Liver (tissue), 9 donors: ENCODE results near the gene PRPF19. TPM values are rescaled to one million over a fixed set of nuclear protein-coding genes. Genes with fewer than 3 reads are reported as not detected.

Experiments
- DNase-seq: peaks from one replicate; pipeline ENCODE4 v3.0.0-alpha.2; 2017; ENCODE audit warnings: low spot score
- H3K27ac ChIP-seq, 2 donors: one replicate each; pipeline ENCODE4 v1.7.0; 2013; ENCODE audit warnings: inconsistent platforms in 2 of 2, low read length in 2 of 2, control low read depth in 1 of 2, low read depth in 1 of 2, mild to moderate bottlenecking in 1 of 2
- H3K27me3 ChIP-seq, 4 donors: one replicate each; pipeline versions ENCODE4 v1.6.1 to v1.7.0; 2013; ENCODE audit warnings: low read length in 3 of 4, inconsistent platforms in 1 of 4, mild to moderate bottlenecking in 1 of 4, moderate library complexity in 1 of 4; ENCODE audit not compliant: control insufficient read depth in 4 of 4, insufficient read depth in 4 of 4
- H3K36me3 ChIP-seq, 4 donors: one replicate each; pipeline versions ENCODE4 v1.6.1 to v1.7.0; 2013; ENCODE audit warnings: low read length in 3 of 4, mild to moderate bottlenecking in 3 of 4, low read depth in 1 of 4, moderate library complexity in 1 of 4; ENCODE audit not compliant: control insufficient read depth in 4 of 4, insufficient read depth in 3 of 4
- H3K4me1 ChIP-seq, 4 donors: one replicate each; pipeline versions ENCODE4 v1.6.1 to v1.7.0; 2013; ENCODE audit warnings: low read length in 3 of 4, mild to moderate bottlenecking in 3 of 4, moderate library complexity in 1 of 4; ENCODE audit not compliant: control insufficient read depth in 4 of 4, insufficient read depth in 4 of 4
- H3K4me3 ChIP-seq, 3 donors: one replicate each; pipeline versions ENCODE4 v1.6.1 to v1.7.0; 2013; ENCODE audit warnings: low read length in 3 of 3, control low read depth in 1 of 3, low read depth in 1 of 3, mild to moderate bottlenecking in 1 of 3
- H3K9ac ChIP-seq, 2 donors: one replicate each; pipeline ENCODE4 v1.7.0; 2013; ENCODE audit warnings: low read length in 2 of 2, mild to moderate bottlenecking in 2 of 2, moderate library complexity in 2 of 2, control low read depth in 1 of 2, low read depth in 1 of 2
- H3K9me3 ChIP-seq, 4 donors: one replicate each; pipeline versions ENCODE4 v1.6.1 to v1.7.0; 2013; ENCODE audit warnings: low read length in 3 of 4; ENCODE audit not compliant: control insufficient read depth in 4 of 4
- FOXA1 ChIP-seq: IDR thresholded peaks from 2 replicates; pipeline ENCODE4 v1.6.1; 2016; ENCODE audit warnings: antibody characterized with exemption
- FOXA2 ChIP-seq: IDR thresholded peaks from 2 replicates; pipeline ENCODE4 v1.6.1; 2016; ENCODE audit warnings: antibody characterized with exemption
- GABPA ChIP-seq, 2 donors: IDR thresholded peaks in 1 of 2; conservative IDR thresholded peaks in 1 of 2; 2 replicates each; pipeline ENCODE4 v1.6.1; 2016; ENCODE audit warnings: antibody characterized with exemption in 2 of 2, mild to moderate bottlenecking in 1 of 2, moderate library complexity in 1 of 2
- HNF4A ChIP-seq, 2 donors: conservative IDR thresholded peaks; 2 replicates each; pipeline ENCODE4 v1.6.1; 2016; ENCODE audit warnings: antibody characterized with exemption in 2 of 2, mild to moderate bottlenecking in 2 of 2
- HNF4G ChIP-seq: IDR thresholded peaks from 2 replicates; pipeline ENCODE4 v1.6.1; 2016; ENCODE audit warnings: antibody characterized with exemption
- JUND ChIP-seq, 2 donors: IDR thresholded peaks; 2 replicates each; pipeline ENCODE4 v1.6.1; 2016; ENCODE audit warnings: antibody characterized with exemption in 2 of 2
- MAX ChIP-seq: IDR thresholded peaks from 2 replicates; pipeline ENCODE4 v1.6.1; 2016; ENCODE audit warnings: antibody characterized with exemption
- NR2F2 ChIP-seq: IDR thresholded peaks from 2 replicates; pipeline ENCODE4 v1.6.1; 2016; ENCODE audit warnings: antibody characterized with exemption
- RAD21 ChIP-seq, 2 donors: IDR thresholded peaks; 2 replicates each; pipeline ENCODE4 v1.6.1; 2016; ENCODE audit warnings: antibody characterized with exemption in 2 of 2, mild to moderate bottlenecking in 2 of 2
- RXRA ChIP-seq, 2 donors: IDR thresholded peaks; 2 replicates each; pipeline ENCODE4 v1.6.1; 2017 to 2018; ENCODE audit warnings: antibody characterized with exemption in 2 of 2, mild to moderate bottlenecking in 1 of 2
- SP1 ChIP-seq: IDR thresholded peaks from 2 replicates; pipeline ENCODE4 v1.6.1; 2018; ENCODE audit warnings: antibody characterized with exemption, mild to moderate bottlenecking
- TAF1 ChIP-seq: conservative IDR thresholded peaks from 2 replicates; pipeline ENCODE4 v1.6.1; 2016; ENCODE audit warnings: antibody characterized with exemption, mild to moderate bottlenecking
- YY1 ChIP-seq: IDR thresholded peaks from 2 replicates; pipeline ENCODE4 v1.6.1; 2016; ENCODE audit warnings: antibody characterized with exemption, mild to moderate bottlenecking
- WGBS: extraction: QIAGEN DNeasy Blood & Tissue Kit; methylation state at CpG from one replicate; pipeline ENCODE4 v1.1.7; 2013; 5-methylcytosine and 5-hydroxymethylcytosine counted together
- polyA plus RNA-seq, 2 donors: library from polyadenylated mRNA; stranded (reverse) in 1 of 2; unstranded in 1 of 2; fragments of 200-250 nt in 1 of 2; fragments of >200 nt in 1 of 2; fragmentation: Nextera tagmentation in 1 of 2; extraction: Ambion mirVana in 1 of 2; gene quantifications; one replicate each; pipeline versions ENCODE4 v1.2.1 to v1.2.3, GENCODE V29; 2013 to 2015
- total RNA-seq, 2 donors: library from RNA; depleted of rRNA; stranded (reverse); fragments of >200 nt; gene quantifications; one replicate each; pipeline ENCODE4 v1.2.3, GENCODE V29; 2014
- TF ChIP-seq, protein P1 (sequence below): IDR thresholded peaks from 2 replicates; pipeline ENCODE4 v1.6.1; 2016; ENCODE audit warnings: antibody characterized with exemption, mild to moderate bottlenecking
- TF ChIP-seq, protein P2 (sequence below): IDR thresholded peaks from 2 replicates; pipeline ENCODE4 v1.6.1; 2016; ENCODE audit warnings: antibody characterized with exemption
- TF ChIP-seq, protein P3 (sequence below): IDR thresholded peaks from 2 replicates; pipeline ENCODE4 v1.6.1; 2016; ENCODE audit warnings: antibody characterized with exemption
- donor health status: healthy.
- donor health status: healthy.
- donor health status: healthy.
- donor health status: healthy.
- donor health status: healthy.

The PRPF19 gene
- total and polyA plus RNA-seq, 4 donors, result 25.4 to 57.1 (median 40.4) TPM

GRCh38 chr11:60947700-60948099, 41.3 kb upstream of the PRPF19 start (continued):
- no peak for TF ChIP-seq FOXA1

- TF ChIP-seq FOXA1 (no peak), GABPA (IDR thresholded peaks at IDR 0.05 in 1 of 2, conservative IDR thresholded peaks at IDR 0.05 in 1 of 2) (no peak), NR2F2 (no peak), HNF4A (conservative IDR thresholded peaks at IDR 0.05) (no peak), JUND (IDR thresholded peaks at IDR 0.05) (no peak), YY1 (no peak), SP1 (no peak), FOXA2 (no peak), RAD21 (IDR thresholded peaks at IDR 0.05) (no peak), RXRA (IDR thresholded peaks at IDR 0.05) (no peak), TAF1 (no peak), MAX (no peak), HNF4G (no peak)
- TF ChIP-seq, protein P1, sequence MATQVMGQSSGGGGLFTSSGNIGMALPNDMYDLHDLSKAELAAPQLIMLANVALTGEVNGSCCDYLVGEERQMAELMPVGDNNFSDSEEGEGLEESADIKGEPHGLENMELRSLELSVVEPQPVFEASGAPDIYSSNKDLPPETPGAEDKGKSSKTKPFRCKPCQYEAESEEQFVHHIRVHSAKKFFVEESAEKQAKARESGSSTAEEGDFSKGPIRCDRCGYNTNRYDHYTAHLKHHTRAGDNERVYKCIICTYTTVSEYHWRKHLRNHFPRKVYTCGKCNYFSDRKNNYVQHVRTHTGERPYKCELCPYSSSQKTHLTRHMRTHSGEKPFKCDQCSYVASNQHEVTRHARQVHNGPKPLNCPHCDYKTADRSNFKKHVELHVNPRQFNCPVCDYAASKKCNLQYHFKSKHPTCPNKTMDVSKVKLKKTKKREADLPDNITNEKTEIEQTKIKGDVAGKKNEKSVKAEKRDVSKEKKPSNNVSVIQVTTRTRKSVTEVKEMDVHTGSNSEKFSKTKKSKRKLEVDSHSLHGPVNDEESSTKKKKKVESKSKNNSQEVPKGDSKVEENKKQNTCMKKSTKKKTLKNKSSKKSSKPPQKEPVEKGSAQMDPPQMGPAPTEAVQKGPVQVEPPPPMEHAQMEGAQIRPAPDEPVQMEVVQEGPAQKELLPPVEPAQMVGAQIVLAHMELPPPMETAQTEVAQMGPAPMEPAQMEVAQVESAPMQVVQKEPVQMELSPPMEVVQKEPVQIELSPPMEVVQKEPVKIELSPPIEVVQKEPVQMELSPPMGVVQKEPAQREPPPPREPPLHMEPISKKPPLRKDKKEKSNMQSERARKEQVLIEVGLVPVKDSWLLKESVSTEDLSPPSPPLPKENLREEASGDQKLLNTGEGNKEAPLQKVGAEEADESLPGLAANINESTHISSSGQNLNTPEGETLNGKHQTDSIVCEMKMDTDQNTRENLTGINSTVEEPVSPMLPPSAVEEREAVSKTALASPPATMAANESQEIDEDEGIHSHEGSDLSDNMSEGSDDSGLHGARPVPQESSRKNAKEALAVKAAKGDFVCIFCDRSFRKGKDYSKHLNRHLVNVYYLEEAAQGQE, result no peak
- TF ChIP-seq, protein P2, sequence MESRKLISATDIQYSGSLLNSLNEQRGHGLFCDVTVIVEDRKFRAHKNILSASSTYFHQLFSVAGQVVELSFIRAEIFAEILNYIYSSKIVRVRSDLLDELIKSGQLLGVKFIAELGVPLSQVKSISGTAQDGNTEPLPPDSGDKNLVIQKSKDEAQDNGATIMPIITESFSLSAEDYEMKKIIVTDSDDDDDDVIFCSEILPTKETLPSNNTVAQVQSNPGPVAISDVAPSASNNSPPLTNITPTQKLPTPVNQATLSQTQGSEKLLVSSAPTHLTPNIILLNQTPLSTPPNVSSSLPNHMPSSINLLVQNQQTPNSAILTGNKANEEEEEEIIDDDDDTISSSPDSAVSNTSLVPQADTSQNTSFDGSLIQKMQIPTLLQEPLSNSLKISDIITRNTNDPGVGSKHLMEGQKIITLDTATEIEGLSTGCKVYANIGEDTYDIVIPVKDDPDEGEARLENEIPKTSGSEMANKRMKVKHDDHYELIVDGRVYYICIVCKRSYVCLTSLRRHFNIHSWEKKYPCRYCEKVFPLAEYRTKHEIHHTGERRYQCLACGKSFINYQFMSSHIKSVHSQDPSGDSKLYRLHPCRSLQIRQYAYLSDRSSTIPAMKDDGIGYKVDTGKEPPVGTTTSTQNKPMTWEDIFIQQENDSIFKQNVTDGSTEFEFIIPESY, result no peak
- TF ChIP-seq, protein P3, sequence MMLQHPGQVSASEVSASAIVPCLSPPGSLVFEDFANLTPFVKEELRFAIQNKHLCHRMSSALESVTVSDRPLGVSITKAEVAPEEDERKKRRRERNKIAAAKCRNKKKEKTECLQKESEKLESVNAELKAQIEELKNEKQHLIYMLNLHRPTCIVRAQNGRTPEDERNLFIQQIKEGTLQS, result no peak
- H3K4me1 ChIP-seq, result peaks cover 4 to 15% (median 8%) of the 10 kb centered on the region in 4 donors
- DNase-seq, result no peak
- no peaks in the 10 kb centered on the region for H3K27me3 ChIP-seq
- no peak overlapping the region for H3K27ac ChIP-seq
- peaks cover 0 to 21% (median 5%) of the 10 kb centered on the region in 4 donors for H3K36me3 ChIP-seq
- no peak overlapping the region for H3K9ac ChIP-seq
- H3K4me3 ChIP-seq, result no peak overlapping the region
- 92% methylated on average over 15 of the region's 15 CpGs for WGBS
- H3K9me3 ChIP-seq, result no peaks in the 10 kb centered on the region
Observed at GRCh38 chr11:60946601-60947264, 40.3 kb upstream of the PRPF19 start.

GRCh38 chr11:60945295-60945667, 38.9 kb upstream of the PRPF19 start:
- no peak for TF ChIP-seq TAF1
- H3K4me1 ChIP-seq, result peaks cover 0 to 4% (median 0%) of the 10 kb centered on the region in 4 donors
- H3K27me3 ChIP-seq, result no peaks in the 10 kb centered on the region
- WGBS, result 96% methylated on average over 5 of the region's 5 CpGs
- peaks cover 0 to 31% (median 8%) of the 10 kb centered on the region in 4 donors for H3K36me3 ChIP-seq
- no peak overlapping the region for H3K27ac ChIP-seq
- DNase-seq, result no peak
- H3K4me3 ChIP-seq, result no peak overlapping the region
- H3K9ac ChIP-seq, result no peak overlapping the region
- no peaks in the 10 kb centered on the region for H3K9me3 ChIP-seq
